Mucosa of descending colon (tissue), 3 donors: ENCODE data around the gene PRAC2. TPM values are rescaled to one million over a fixed set of nuclear protein-coding genes. Genes with fewer than 3 reads are reported as not detected.

ENCODE experiments used
- ATAC-seq: fragments of 200-7000 bp; cut with Tn5 transposase; one replicate; pipeline ENCODE4 v1.9.1; 2020; ENCODE audit warnings: mild to moderate bottlenecking, moderate library complexity
- DNase-seq, 3 donors: peaks; one replicate each; pipeline ENCODE4 v3.0.0-alpha.2; 2020
- H3K36me3 ChIP-seq: fragments of 200-600 bp; one replicate; pipeline ENCODE4 v1.8.0; 2021; ENCODE audit warnings: low read depth, mild to moderate bottlenecking
- H3K4me1 ChIP-seq: fragments of 200-600 bp; one replicate; pipeline ENCODE4 v1.8.0; 2021; ENCODE audit warnings: low read depth, mild to moderate bottlenecking
- H3K4me3 ChIP-seq: fragments of 200-600 bp; one replicate; pipeline ENCODE4 v1.8.0; 2021; ENCODE audit warnings: mild to moderate bottlenecking
- H3K9me3 ChIP-seq: fragments of 200-600 bp; one replicate; pipeline ENCODE4 v1.8.0; 2021; ENCODE audit warnings: mild to moderate bottlenecking
- intact Hi-C, 2 donors: fragments of 100-400 bp; cut with DNase I in 1 of 2; cut with micrococcal nuclease in 1 of 2; formaldehyde crosslinking; loops; one replicate each; pipeline versions ENCODE4 v1.11.0 to v1.11.1; 2022; cut with DNase I, micrococcal nuclease
- total RNA-seq, 3 donors: library from RNA; stranded (reverse); fragmentation: NEBNext Ultra II Directional in 2 of 3; extraction: Animal tissue kit (Norgen Biotek cat#: 25700) in 2 of 3; gene quantifications; one replicate each; pipeline versions ENCODE4 v1.2.1 to v1.2.4, GENCODE V29; 2021 to 2023
- TF ChIP-seq, protein P1 (sequence below): fragments of 200-600 bp; IDR thresholded peaks from one replicate; pipeline ENCODE4 v1.8.0; 2022; ENCODE audit warnings: antibody characterized with exemption, mild to moderate bottlenecking
- donor health status: DM: no; HTN: no; CAD: no; lungs with moderate emphysema.
- donor health status: DM: no; HTN: no; CAD: no.
- donor health status: DM: no; HTN: yes; CAD: no.

PRAC2 gene
- total RNA-seq, 3 donors from 2014 or later = 6.6 to 24.0 (median 12.4) TPM

- Histone ChIP-seq H3K9me3 (no peaks in the 10 kb centered on the region), H3K4me3 (no peak overlapping the region), H3K4me1 (peaks cover 13% of the 10 kb centered on the region), H3K36me3 (no peaks in the 10 kb centered on the region)
- ATAC-seq (peak; percentile 33), DNase-seq (peak in 2 of 3 donors; percentile 62 to 63)
- TF ChIP-seq, protein P1, sequence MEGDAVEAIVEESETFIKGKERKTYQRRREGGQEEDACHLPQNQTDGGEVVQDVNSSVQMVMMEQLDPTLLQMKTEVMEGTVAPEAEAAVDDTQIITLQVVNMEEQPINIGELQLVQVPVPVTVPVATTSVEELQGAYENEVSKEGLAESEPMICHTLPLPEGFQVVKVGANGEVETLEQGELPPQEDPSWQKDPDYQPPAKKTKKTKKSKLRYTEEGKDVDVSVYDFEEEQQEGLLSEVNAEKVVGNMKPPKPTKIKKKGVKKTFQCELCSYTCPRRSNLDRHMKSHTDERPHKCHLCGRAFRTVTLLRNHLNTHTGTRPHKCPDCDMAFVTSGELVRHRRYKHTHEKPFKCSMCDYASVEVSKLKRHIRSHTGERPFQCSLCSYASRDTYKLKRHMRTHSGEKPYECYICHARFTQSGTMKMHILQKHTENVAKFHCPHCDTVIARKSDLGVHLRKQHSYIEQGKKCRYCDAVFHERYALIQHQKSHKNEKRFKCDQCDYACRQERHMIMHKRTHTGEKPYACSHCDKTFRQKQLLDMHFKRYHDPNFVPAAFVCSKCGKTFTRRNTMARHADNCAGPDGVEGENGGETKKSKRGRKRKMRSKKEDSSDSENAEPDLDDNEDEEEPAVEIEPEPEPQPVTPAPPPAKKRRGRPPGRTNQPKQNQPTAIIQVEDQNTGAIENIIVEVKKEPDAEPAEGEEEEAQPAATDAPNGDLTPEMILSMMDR = no peak
- intact Hi-C loops = loop anchor here in 1 of 2 donors (5.0 kb wide), 2 partner anchors 63 to 153 kb away; no protein-coding TSS in a partner anchor
Observed at GRCh38 chr17:48729335-48730239, 6.6 kb downstream of the PRAC2 start.

DNA sequence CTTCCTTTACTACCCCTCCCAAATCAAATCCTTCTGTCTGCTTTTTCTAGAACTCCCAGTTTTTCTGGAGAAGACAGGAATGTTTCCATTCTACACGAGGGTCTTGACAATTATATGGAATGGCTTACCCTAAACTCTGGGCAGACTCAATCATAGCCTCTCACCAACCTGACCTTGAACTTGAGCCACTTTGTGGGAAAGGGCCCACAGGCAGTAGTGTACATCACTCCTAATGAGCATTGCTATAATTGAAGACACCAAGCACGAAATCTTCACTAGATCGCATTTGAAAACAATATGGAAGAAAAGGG, 7.2 kb downstream of the PRAC2 start:
- H3K4me3 ChIP-seq = no peak overlapping the region
- TF ChIP-seq, protein P1 = no peak
- ATAC-seq (no peak), DNase-seq (no peak)
- H3K4me1 ChIP-seq = peaks cover 7% of the 10 kb centered on the region
- intact Hi-C loops = no loop called here
- H3K9me3 ChIP-seq = no peaks in the 10 kb centered on the region
- no peaks in the 10 kb centered on the region for H3K36me3 ChIP-seq

- TF ChIP-seq, protein P1 = no peak
- H3K9me3 ChIP-seq = no peaks in the 10 kb centered on the region
- H3K36me3 ChIP-seq = no peaks in the 10 kb centered on the region
- DNase-seq (no peak), ATAC-seq (no peak)
- H3K4me1 ChIP-seq = peaks cover 4% of the 10 kb centered on the region
- intact Hi-C loops = no loop called here
- H3K4me3 ChIP-seq = no peak overlapping the region
Observed at GRCh38 chr17:48731355-48731754, 8.4 kb downstream of the PRAC2 start.

DNA sequence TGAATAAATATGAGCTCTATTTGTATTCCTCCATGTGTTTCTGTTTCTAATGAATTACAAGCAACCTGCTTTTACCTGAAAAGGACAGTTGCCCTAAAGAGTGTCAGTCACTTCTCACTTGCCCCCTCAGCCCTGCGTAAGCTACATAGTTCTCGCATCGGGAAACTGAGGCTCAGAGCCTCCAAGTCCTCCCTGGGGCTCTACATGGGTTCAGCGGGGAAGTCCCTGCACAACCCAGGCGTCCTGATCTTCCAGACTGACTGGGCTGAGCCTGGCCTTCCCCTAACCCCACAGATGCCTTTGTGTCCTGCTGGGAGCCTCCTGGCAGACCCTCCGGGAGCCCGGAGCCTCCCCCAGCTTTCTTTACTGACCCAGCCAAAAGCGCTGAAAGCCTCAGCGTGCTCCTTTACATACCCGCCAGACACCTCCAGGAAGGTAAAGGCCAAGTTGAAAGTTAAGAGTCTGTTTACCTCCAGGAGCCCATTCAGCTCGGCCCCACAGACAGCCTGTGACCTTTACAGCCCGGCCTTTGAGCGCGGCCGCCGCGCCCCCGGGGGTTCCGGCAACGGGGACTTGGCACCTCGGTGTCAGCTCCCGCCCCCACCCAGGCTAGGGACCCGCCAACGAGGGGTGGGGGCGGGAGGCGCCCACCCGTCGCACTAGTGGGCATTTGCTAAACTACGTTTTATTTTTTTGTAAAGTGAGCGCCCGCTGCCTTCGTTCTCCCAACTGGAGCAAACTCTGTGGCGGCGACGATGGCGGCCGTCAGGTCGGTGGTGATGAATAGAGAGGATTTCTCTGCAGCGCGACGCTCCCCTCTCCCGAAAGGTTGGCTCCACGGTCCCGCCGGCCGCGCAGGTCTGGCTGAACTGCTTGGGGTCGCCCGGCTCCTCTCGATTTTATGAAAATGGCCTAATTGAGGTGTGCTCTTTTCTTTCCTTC, 10.0 kb downstream of the PRAC2 start:
- intact Hi-C loops = no loop called here
- Histone ChIP-seq H3K36me3 (no peaks in the 10 kb centered on the region), H3K4me1 (peaks cover 4% of the 10 kb centered on the region), H3K9me3 (no peaks in the 10 kb centered on the region), H3K4me3 (no peak overlapping the region)
- ATAC-seq = no peak
- no peak for DNase-seq
- TF ChIP-seq, protein P1 = no peak

- Histone ChIP-seq H3K36me3 (no peaks in the 10 kb centered on the region), H3K4me1 (no peaks in the 10 kb centered on the region), H3K4me3 (no peak overlapping the region), H3K9me3 (no peaks in the 10 kb centered on the region)
- TF ChIP-seq, protein P1 = no peak
- ATAC-seq = no peak
- no peak for DNase-seq
- intact Hi-C loops = no loop called here
Observed at GRCh38 chr17:48733632-48734328, 10.8 kb downstream of the PRAC2 start.
